Head of caudate nucleus (tissue), 42 donors: ENCODE data around the gene ADAMTS16.
A peak's percentile ranks its signal among the peaks of the same experiment; 100 is the strongest.

Experiments
- DNase-seq, 42 donors: peaks; one replicate each; pipeline versions ENCODE4 v3.0.0 to v3.0.0-alpha.2; 2020 to 2021; ENCODE audit warnings: mixed read lengths in 7 of 42
- intact Hi-C: fragments of 100-400 bp; cut with DNase I; formaldehyde crosslinking; loops from one replicate; pipeline ENCODE4 v1.15.0; 2022

Gene ADAMTS16

DNA sequence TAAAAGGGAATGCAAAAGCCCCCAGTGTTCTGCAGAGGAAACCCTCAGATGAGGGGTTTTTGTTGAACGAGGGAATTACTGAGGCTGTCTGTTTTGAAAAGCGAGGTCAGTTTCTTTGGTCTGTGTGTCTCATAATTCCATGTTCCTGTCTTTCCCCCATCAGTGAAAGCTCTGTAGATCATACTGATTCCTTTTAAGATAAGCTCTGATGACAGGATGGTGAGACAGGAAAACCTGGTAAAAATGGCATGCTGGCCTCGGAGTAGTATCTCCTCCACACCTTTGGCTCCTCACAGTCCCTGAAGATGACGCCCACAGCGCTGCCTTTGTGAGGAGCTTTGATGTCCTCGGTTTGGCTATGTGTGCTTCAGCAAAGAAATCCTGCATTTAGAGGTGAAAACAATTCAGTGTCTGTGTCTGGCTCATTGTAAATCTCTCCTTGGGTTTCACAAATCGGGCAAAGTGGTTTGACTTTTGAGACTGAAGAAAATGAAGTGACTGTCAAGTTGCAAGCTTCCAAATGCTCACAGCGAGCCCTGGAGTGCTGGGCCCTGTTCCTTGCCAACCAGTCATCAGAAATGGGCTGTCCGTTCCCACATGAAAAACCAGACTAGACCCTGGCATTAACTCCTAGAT, 157.4 kb downstream of the ADAMTS16 start:
- peak in 1 of 42 donors; percentile 17 for DNase-seq
- intact Hi-C loops: no loop called here

DNA sequence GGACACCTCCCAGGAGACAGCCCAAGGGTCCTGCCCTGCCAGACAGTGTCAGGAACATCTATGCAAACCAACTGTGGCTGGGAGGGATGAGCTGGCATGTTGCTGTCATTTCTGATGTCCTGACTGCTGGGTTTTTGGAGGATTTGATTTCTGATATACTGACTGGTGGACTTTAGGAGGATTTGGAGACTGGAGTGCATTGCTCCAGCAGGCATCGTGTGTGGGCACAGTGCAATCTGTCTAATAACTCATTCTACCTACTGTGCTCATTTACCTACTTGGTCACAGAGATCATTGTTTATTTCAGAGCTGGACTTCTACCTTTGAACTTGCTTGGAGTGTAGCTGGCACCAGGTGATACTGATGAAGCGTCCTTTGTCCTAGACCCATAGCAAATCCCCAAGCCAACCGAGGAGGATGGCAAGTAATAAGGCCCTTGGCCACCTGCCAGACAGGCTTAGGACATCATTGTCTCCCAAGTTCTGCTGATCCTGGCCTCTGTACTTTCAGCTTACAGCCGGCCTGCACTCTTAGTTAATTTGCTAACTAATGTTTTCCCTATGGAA, 158.0 kb downstream of the ADAMTS16 start:
- intact Hi-C loops: no loop called here
- no peak for DNase-seq

DNA sequence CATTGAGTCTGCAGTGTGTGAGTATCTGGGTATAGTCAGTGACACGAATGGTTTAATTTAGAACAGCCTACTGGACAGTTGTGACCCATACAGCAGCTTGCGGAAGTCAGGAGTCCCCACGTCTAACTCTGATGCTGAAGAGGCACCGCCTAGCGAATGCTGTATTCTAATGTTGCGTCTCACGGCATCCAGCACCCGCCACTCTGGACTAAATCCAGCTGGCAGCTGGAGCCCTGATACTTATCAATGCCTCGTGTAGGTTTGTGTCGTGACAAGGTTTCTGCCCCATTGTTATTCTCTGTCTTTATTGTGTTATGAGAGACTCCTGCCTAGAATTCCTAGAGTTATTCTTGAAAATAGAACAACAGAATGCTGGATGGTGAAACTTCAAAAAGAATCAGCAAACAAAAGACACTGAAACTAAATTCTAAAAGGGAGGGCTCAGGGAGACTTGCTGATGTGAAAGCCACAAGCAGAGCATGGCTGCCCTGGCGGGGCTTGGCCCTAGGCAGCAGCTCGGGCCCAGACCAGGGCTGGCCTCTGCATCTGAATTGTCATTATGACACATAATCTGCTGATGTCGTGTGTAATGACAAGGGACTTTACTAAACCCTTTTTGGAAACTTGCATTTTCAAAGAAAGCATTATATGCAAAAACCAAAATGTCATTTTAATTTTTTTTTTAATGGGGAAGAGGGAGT, 158.9 kb downstream of the ADAMTS16 start:
- DNase-seq: no peak
- intact Hi-C loops: no loop called here

DNA sequence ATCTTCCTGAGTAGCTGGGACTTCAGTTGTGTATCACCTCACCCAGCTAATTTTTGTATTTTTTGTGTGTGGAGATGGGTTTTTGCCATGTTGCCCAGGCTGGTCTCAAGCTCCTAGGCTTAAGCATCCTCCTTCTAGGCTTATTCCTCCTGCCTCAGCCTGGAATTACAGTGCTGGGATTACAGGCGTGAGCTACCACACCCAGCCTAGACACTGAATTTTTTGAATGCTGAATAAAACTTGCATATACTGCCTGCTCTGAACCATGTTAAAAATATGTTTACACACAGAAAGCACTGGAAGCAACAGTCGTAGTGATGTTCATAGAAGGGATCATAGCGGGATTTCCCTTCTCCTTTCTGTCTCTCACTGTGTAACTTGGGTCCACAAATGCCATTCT, 161.0 kb downstream of the ADAMTS16 start:
- intact Hi-C loops: no loop called here
- DNase-seq: no peak

DNA sequence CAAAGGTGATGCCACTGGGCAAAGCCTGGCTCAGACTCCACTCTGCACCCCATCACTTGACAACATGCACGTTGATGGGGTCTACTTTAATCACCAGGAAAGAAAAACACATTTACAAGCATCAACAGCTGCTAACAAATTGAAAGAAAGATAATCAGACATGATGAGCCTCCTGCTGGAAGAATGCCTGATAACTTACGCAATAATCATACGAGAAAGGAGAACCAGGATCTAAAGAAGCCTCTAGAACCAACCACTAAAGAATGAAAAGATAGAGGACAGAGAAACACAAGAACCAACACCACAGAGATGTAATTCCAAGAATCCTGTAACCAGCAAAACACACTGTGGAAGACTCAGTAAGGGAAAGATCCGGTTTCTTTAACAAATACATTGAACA, 162.1 kb downstream of the ADAMTS16 start:
- no peak for DNase-seq
- intact Hi-C loops: no loop called here

DNA sequence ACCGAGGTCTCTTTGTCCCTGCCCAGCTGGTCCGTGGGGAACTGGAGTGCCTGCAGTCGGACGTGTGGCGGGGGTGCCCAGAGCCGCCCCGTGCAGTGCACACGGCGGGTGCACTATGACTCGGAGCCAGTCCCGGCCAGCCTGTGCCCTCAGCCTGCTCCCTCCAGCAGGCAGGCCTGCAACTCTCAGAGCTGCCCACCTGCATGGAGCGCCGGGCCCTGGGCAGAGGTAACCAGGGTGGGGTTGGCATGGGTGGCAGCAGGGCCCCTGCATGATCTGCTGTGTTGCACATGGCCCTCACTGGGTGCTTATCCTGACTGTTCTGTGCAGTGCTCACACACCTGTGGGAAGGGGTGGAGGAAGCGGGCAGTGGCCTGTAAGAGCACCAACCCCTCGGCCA, 163.1 kb downstream of the ADAMTS16 start:
- no peak for DNase-seq
- intact Hi-C loops: no loop called here

DNA sequence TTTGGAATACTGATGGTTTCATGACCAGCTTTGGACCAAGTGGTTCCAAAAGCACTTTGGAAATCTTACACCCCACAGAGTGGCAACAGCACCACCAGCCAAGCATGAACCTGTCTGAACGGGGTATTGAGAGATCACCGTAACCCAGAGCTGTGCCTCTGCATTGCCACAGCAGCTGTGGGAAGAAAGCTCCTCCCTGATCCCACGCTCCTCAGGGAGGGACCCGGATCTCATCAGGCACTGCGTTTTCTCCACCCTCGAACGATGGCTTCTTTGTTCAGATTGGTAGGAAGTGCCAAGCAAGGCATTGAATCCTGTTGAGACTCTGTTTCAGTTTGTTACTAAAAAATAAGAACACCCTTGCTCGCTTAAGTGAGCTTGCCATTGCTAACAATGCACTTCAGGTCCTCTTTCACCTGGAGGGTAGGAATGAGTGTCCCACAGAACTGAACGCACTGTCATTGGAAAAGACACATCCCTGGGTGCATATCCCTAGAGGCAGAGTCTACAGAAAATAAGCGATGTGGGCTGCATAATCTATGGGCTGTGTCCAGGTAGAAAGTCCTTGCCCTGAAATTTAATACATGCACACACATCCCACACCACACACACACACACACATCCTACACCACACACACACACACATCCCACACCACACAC, 164.4 kb downstream of the ADAMTS16 start:
- intact Hi-C loops: no loop called here
- DNase-seq: peak in 35 of 42 donors; percentile 17 to 82 (median 52)

DNA sequence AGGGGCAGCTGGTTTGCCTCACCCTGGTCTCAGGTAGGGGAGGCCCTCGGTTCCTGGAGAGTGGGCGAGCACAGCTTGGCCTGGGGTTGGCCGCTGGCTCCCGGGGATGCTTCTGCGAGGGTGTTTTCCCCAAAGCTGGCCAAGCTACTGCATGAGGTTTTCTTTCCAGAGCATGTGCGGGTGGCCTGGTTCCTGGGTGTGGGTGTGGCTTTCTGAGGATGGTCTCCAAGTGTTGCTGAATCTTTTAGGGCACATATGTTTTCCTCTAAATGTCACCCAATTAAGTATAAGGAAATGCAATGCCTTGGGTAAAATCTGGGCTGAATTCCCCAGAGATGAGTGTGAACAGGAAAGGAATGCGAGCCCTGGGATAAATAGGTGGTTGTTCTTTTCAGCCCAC, 166.6 kb downstream of the ADAMTS16 start:
- no peak for DNase-seq
- intact Hi-C loops: no loop called here

DNA sequence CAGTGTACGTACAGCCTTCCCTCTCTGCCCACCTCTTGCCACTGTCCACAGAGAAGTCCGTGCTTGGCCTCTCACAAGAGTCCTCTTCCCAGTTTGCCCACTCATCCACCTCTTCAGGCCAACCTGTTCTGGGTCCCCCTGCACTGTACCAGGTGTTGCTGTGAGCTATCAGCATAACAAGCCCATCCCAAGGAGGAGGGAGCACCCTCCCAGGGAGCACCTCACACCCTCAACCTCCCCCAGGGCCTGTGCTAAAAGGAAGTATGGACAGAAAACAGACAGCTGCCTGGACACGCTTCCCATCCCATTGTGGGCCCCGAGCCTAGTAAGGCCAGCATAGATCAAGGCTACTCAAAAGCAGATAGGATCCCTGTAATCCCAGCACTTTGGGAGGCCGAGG, 168.2 kb downstream of the ADAMTS16 start:
- DNase-seq: no peak
- intact Hi-C loops: no loop called here

DNA sequence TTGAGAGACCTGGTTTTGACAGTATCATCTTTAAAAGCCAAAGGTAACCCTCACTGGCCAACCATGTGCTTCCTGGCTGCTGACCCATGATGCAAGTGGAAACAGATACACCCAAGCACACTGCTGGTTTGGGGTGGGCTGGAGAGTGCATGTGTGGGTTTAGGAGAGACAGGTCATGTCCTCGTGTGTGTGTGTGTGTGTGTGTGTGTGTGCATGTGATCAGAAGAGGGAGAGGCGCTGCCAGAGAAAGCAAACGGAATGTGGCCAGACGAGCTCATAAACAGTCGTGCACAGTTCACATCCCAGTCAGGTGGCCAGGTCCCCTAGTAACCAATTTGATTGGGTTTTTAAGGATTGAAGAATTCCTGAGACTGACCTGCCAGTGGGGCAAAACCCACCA, 169.5 kb downstream of the ADAMTS16 start:
- intact Hi-C loops: no loop called here
- DNase-seq: no peak

DNA sequence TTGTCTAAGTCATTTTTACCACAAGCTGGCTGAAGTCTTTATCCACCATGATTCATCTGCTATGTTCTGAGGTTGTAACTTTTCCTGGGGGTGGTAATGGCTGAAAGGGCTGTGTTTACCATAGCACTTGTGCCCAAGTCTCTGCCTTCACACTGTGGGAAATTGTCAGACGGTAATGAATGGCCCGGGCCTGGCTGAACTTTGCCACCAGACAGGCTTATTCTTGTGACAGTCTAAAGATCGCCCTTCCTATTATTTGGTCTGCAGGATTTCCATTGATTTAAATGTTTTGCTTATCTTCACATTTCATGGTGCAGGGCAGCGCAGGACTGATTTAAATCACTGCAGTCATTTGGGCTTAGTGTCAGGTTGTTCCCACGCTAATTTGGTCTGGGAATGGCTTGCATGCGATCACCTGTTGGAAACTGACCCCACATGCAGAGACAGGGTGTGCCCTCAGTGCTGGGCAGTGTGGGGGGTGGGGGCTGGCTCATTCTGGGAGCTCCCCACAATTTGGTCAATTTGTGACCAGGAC, 173.0 kb downstream of the ADAMTS16 start:
- intact Hi-C loops: no loop called here
- DNase-seq: no peak

DNA sequence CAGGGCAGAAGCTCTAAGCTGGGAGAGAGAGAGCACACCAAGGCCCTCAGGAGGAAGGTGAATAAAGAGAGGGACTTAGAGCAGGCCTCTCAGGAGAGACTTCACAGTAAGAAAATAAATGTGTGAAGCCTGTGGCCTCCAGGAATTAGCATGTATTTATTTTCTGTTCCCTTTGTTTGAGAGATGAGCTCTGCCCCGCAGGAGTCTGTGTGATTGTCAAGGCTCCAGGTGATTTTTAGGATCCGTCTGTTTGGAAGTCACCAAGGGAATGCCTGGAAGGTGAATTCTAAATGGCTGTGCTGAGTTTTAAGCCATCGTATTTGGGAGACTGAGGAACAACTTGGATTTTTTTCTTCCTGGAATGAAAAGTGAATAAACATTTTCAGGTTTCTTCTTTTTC, 174.0 kb downstream of the ADAMTS16 start:
- intact Hi-C loops: no loop called here
- DNase-seq: no peak

DNA sequence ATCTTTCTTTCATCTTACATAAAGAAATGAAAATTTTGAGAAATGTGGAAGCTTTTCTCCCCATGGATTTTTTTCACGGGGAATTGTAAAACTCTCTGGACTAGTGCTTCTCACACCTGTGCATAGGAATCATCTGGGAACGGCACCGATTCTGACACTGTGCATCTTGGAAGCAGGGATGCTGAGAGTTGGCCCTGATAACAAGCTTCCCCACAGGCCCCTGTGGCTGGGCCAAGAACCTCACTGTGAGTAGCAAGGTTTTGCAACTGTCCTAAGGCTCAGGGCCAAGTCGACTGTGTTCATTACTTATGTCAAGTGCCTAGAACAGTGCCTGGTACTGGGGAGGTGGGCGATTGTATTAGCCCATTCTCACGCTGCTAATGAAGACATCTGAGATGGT, 174.5 kb downstream of the ADAMTS16 start:
- intact Hi-C loops: no loop called here

DNA sequence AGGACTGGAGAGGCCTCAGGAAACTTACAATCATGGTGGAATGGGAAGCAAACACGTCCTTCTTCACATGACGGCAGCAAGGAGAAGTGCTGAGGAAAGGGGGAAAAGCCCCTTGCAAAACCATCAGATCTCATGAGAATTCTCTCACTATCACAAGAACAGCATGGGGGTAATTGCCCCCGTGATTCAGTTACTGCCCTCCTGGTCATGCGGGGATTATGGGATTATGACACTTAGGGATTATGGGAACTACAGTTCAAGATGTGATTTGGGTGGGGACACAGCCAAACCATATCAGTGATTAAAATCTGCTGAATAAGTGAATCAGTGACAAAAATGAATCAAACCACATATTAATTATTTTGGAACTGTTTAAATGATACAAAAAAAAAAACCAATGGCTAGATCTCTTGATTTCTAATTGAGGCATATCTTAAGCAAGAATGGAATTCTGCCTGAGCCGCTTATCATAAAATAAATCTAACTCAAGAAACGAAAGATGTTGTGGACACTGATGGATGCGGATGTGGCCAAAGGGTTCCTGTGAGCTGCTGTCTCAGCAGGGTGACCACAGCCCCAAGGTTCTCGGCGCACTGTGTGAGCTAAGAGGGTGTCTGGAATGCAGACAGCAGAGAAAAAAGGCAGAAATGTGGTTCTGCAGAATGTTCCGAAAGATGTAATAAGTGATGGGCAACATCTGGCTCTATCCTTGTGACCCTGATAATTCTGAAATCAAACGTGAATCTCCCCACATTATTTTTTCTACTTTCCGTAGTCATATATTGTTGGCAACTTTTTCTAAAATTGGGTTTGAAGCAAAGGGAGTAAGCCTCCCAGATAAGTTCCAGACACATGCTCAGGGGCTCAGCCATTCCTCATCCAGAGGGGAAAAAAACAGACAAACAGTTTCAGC, 175.2 kb downstream of the ADAMTS16 start:
- no peak for DNase-seq
- intact Hi-C loops: no loop called here

More for the DNA sequence above, 174.5 kb downstream of the ADAMTS16 start:
- DNase-seq: no peak

DNA sequence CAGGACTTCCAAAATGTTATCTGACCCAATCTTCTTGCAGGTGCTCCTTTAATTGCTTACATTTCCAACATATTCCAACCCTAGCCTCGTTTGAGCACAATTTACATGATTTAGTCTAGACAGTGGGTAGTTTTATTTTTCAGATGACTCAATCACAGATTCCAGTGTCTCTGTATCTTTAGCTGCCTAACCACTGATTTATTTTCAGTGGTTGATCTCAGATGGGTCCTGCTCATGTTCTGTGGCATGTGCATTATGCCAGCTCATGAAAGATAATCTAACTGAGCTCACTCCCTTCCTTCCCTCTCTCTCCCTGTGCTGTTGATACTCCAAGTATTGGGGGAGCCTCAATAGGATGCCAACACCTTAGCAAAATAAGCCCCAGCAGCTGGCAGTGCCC, 176.2 kb downstream of the ADAMTS16 start:
- no peak for DNase-seq
- intact Hi-C loops: no loop called here

DNA sequence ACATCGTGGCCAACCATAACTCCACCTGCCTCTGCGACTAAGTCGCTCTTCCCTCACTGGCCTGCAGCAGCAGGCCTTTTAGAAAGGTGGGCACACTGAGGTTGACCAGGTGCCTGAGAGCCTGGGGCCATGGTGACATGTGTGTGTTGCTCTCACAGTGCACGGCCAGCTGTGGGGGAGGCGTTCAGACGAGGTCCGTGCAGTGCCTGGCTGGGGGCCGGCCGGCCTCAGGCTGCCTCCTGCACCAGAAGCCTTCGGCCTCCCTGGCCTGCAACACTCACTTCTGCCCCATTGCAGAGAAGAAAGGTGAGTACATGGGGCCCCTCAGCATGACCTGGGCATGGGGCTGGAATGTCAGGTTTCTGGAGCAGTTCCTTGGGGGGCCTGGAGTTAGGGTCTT, 177.8 kb downstream of the ADAMTS16 start:
- intact Hi-C loops: no loop called here
- DNase-seq: no peak

DNA sequence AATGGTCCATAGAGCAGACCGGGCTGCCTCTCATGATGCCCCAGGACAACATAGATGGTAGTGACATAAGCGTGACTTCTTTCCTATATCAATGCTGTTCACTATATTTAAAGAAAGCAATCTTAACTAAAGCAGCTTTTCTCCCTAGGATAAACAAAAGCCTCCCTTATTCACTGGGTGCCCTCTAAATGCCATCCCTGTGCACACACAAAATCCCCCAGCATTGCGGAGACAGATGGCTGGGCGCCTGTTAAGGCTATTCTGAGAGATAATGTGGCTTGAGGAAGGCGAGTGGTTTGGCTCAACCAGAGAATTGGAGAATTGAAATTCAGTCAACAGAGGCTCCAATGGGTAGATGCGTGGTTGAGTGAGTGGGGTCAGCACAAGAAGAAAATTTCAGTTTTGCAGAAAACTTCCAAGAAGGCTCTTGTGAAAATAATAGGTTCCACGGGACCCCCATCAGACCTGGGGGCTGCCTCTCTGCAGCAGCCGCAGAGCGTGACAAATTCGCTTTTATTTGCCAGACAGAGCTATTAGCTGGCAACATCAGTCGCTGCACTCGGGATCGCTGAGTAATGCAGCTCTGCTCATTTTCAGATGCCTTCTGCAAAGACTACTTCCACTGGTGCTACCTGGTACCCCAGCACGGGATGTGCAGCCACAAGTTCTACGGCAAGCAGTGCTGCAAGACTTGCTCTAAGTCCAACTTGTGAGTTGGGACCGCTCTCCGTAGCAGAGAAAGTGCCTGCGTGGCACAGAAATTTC, 178.5 kb downstream of the ADAMTS16 start:
- DNase-seq: no peak
- intact Hi-C loops: no loop called here

DNA sequence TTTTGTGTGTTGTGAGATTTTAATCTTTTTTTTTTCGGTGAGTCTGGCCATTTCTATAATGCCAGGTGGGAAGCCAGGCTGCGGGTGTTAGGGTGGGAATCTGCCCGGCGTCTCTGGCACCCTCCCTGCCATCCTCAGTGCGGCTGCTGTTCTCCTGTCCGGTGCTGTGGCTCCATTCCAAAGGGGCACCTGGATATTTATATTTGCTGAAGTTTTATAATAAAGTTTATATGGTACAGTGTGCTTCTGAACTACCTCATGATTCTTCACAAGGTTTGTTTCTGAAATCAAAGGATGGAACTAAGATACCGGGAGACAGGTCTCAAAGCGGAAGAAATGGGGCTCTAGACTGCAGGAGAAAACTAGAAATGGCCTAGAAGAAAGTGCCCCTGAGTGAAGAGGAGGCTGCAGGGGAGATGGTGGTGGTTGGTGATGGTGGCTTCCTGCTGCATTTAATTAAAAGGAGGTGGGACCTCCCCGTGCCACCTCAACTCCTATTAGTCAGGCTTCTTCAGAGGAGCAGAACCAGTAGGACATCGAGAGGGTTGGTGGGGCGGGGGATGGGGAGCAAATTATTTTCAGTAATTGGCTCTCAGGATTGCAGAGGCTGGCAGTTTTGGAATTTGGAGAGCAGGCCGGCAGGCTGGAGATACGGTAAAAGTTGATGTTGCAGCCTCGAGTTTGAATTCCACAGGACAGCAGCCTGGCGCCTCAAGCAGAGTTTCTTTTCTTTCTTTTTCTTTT, 180.1 kb downstream of the ADAMTS16 start:
- no peak for DNase-seq
- intact Hi-C loops: no loop called here
